ENCODE results near the gene ZG16.

Gene ZG16

DNA sequence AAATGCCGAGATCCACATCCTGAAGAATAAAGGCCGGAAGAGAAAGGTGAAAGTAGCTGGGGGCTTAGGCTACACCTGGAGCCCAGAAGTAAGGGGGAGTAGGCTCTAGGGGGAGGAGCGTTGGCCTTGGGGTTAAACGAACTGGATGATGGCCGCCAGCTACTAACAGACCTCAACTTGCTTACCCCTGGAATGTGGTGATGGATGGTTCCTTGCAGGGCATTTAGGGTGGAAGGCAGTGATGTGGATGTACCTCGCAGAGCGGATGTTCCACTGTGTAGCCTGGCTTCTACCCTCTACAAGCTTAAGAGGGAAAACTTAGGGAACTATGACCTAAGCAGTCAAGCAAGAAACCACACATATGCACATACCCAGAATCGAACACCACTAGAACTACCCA is 26.0 kb downstream of the ZG16 start:
- no peak overlapping the region for H3K4me3 ChIP-seq (ENCODE audit: insufficient read depth, low read depth, low read length)
- H3K4me1 ChIP-seq (ENCODE audit: control insufficient read depth, insufficient read depth, low read length) = peaks cover 13% of the 10 kb centered on the region
- H3K9me3 ChIP-seq (ENCODE audit: control insufficient read depth, low read length) = no peaks in the 10 kb centered on the region
- 87 to 91% methylated on average over 7 to 8 of the region's 8 CpGs for WGBS, 2 experiments
- no peaks in the 10 kb centered on the region for H3K27me3 ChIP-seq (ENCODE audit: control insufficient read depth, insufficient read depth, low read length, poor library complexity, severe bottlenecking)
- peaks cover 39% of the 10 kb centered on the region for H3K36me3 ChIP-seq (ENCODE audit: control insufficient read depth, insufficient read depth, low read length)
- no peak overlapping the region for H3K27ac ChIP-seq (ENCODE audit: insufficient read depth, low read depth, low read length, poor library complexity, severe bottlenecking)

DNA sequence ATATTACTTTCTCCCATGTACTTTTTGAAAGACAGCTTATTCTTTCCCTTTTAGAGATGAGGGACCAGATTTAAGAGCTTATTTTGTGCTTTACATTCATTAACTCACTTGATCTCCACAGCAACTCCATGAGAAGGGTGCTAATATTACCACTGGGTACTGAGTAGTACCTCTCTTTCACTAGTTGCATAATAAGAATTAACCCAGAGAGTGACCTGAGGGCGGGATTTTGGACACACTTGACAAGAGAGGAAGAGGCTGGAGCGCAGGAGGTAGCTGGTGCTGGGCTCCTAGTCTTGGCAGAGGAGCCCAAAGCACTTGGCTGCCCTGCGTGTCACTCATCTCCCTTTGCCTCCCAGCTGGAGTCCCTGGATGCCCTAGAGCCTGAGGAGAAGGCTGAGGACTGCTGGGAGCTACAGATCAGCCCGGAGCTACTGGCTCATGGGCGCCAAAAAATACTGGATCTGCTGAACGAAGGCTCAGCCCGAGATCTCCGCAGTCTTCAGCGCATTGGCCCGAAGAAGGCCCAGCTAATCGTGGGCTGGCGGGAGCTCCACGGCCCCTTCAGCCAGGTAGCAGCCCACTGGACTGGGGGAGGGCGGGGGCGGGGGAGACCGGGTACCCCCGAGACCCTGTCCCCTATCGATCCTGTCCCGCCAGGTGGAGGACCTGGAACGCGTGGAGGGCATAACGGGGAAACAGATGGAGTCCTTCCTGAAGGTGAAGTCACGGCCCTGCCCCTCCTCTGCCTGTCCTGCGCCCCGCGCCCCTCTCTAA is 26.6 kb downstream of the ZG16 start:
- Histone ChIP-seq H3K4me1 (ENCODE audit: control insufficient read depth, insufficient read depth, low read length) (peaks cover 19% of the 10 kb centered on the region), H3K27ac (ENCODE audit: insufficient read depth, low read depth, low read length, poor library complexity, severe bottlenecking) (peak overlapping the region; percentile 91), H3K9me3 (ENCODE audit: control insufficient read depth, low read length) (no peaks in the 10 kb centered on the region), H3K27me3 (ENCODE audit: control insufficient read depth, insufficient read depth, low read length, poor library complexity, severe bottlenecking) (no peaks in the 10 kb centered on the region), H3K4me3 (ENCODE audit: insufficient read depth, low read depth, low read length) (peak overlapping the region; percentile 68), H3K36me3 (ENCODE audit: control insufficient read depth, insufficient read depth, low read length) (peaks cover 32% of the 10 kb centered on the region)
- WGBS, 2 experiments = 36 to 41% methylated on average over 26 of the region's 26 CpGs

DNA sequence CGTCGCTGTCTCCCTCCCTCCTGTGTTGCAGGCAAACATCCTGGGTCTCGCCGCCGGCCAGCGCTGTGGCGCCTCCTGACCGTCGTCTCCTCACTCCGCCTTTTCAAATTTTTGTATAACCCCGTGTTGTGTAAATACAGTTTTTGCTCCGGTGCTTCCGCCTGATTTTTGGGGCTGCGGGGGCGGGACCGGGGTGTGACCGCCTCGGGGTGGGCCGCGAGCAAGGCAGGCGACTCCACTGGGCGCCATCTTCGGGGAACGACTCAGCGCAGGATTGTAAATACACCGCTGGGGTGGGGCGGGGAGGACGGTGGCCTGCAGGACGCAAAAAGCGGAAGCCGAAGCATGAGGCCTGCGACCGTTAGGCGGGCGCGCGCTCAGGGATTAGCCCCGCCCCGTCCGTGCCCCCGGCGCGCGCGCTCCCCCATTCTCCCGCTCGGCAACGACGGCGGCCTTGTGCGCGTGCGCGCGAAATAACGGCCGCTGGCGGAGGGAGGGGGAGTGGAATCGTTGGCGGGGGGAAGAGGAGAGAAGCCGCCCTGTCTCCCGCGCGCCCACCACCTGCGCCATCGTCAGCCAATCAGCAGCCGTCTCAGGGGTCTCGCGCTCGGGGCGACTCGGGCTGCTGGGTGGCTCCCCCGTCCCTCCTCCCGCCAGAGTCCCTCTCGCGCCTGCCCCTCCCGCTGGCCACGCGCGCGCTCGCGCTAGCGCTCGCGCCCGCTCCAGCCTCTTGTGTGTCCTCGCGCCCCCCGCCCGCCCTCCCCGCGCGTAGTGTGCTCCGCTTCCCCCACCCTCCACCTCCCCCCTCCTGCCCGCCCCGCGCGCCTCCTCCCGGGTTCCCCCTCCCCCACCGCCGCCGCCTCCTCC is 27.4 kb downstream of the ZG16 start:
- Histone ChIP-seq H3K4me3 (ENCODE audit: insufficient read depth, low read depth, low read length) (peak overlapping the region; percentile 68), H3K36me3 (ENCODE audit: control insufficient read depth, insufficient read depth, low read length) (peaks cover 27% of the 10 kb centered on the region), H3K27me3 (ENCODE audit: control insufficient read depth, insufficient read depth, low read length, poor library complexity, severe bottlenecking) (no peaks in the 10 kb centered on the region), H3K27ac (ENCODE audit: insufficient read depth, low read depth, low read length, poor library complexity, severe bottlenecking) (peak overlapping the region; percentile 91), H3K9me3 (ENCODE audit: control insufficient read depth, low read length) (no peaks in the 10 kb centered on the region), H3K4me1 (ENCODE audit: control insufficient read depth, insufficient read depth, low read length) (peaks cover 27% of the 10 kb centered on the region)
- WGBS, 2 experiments = 0 to 1% methylated on average over 87 to 89 of the region's 103 CpGs

DNA sequence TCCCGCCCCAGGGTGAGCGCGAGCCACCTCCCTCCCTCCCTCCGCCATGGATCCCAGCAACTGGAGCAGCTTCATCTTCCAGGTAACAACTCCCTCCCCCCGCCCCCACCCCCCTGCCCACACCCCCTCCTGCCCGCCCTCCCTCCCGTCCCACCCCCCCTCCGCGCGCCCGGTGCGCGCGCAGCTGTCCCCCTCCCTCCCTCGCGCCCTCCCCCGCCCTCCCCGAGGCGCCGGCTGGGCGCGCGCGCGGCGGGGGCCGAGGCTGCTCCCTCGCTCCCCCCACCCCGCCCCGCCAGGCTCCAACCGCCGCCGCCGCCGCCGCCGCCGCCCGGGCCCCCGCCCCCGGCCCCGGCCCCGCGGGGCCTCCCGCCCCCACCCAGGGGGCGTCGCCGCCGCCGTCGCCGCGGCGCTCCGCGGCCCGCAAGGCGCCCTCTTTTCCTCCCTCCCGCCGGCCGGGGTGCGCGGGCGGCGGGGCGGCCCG is 28.1 kb downstream of the ZG16 start, which contains the start of gene MAZ:
MAZ (plus strand) TSS at position 431 of the 481 bp plus-strand sequence. CDS start 173 bp downstream, outside the sequence.
- Histone ChIP-seq H3K36me3 (ENCODE audit: control insufficient read depth, insufficient read depth, low read length) (peaks cover 21% of the 10 kb centered on the region), H3K27ac (ENCODE audit: insufficient read depth, low read depth, low read length, poor library complexity, severe bottlenecking) (peak within 1 kb of the TSS; percentile 91), H3K4me1 (ENCODE audit: control insufficient read depth, insufficient read depth, low read length) (peaks cover 33% of the 10 kb centered on the region), H3K27me3 (ENCODE audit: control insufficient read depth, insufficient read depth, low read length, poor library complexity, severe bottlenecking) (no peaks in the 10 kb centered on the region), H3K9me3 (ENCODE audit: control insufficient read depth, low read length) (no peaks in the 10 kb centered on the region), H3K4me3 (ENCODE audit: insufficient read depth, low read depth, low read length) (peak within 1 kb of the TSS; percentile 70)
- WGBS, 2 experiments = 0% methylated on average over 34 to 46 of the region's 67 CpGs

DNA sequence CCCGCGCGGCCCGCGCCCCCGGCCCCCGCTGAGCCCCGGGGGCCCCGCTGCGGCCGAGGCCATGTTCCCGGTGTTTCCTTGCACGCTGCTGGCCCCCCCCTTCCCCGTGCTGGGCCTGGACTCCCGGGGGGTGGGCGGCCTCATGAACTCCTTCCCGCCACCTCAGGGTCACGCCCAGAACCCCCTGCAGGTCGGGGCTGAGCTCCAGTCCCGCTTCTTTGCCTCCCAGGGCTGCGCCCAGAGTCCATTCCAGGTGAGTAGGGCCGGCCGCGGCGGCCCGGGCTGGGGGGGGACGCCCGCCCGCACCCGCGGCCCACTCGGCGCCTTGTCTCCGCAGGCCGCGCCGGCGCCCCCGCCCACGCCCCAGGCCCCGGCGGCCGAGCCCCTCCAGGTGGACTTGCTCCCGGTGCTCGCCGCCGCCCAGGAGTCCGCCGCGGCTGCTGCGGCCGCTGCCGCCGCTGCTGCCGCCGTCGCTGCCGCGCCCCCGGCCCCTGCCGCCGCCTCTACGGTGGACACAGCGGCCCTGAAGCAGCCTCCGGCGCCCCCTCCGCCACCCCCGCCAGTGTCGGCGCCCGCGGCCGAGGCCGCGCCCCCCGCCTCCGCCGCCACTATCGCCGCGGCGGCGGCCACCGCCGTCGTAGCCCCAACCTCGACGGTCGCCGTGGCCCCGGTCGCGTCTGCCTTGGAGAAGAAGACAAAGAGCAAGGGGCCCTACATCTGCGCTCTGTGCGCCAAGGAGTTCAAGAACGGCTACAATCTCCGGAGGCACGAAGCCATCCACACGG is 28.8 kb downstream of the ZG16 start:
- no peaks in the 10 kb centered on the region for H3K27me3 ChIP-seq (ENCODE audit: control insufficient read depth, insufficient read depth, low read length, poor library complexity, severe bottlenecking)
- no peaks in the 10 kb centered on the region for H3K9me3 ChIP-seq (ENCODE audit: control insufficient read depth, low read length)
- peak overlapping the region; percentile 70 for H3K4me3 ChIP-seq (ENCODE audit: insufficient read depth, low read depth, low read length)
- H3K27ac ChIP-seq (ENCODE audit: insufficient read depth, low read depth, low read length, poor library complexity, severe bottlenecking) = peak overlapping the region; percentile 86
- H3K36me3 ChIP-seq (ENCODE audit: control insufficient read depth, insufficient read depth, low read length) = peaks cover 16% of the 10 kb centered on the region
- 0% methylated on average over 99 of the region's 99 CpGs for WGBS, 2 experiments
- H3K4me1 ChIP-seq (ENCODE audit: control insufficient read depth, insufficient read depth, low read length) = peaks cover 33% of the 10 kb centered on the region

DNA sequence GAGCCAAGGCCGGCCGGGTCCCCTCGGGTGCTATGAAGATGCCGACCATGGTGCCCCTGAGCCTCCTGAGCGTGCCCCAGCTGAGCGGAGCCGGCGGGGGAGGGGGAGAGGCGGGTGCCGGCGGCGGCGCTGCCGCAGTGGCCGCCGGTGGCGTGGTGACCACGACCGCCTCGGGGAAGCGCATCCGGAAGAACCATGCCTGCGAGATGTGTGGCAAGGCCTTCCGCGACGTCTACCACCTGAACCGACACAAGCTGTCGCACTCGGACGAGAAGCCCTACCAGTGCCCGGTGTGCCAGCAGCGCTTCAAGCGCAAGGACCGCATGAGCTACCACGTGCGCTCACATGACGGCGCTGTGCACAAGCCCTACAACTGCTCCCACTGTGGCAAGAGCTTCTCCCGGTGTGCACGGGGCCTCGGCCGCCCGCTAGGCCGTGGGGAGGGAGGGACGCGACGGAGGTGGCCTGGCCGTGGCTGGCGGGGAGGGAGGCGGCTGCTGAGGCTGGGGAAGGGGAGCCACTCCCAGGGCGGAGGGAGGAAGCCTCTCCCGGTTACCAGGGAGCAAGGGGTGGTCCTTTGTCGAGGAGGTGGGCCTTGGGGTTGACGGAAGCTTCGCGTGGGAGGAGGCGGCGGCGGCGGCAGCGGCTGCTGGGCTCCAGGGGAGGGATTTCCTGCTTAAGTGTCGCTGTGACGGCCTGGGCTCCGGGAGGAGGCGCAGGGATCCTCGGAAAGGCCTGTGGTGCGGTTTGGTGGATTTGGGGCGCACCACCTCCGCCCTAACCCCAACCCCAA is 29.6 kb downstream of the ZG16 start:
- 1% methylated on average over 69 of the region's 69 CpGs for WGBS, 2 experiments
- Histone ChIP-seq H3K9me3 (ENCODE audit: control insufficient read depth, low read length) (no peaks in the 10 kb centered on the region), H3K27ac (ENCODE audit: insufficient read depth, low read depth, low read length, poor library complexity, severe bottlenecking) (peak overlapping the region; percentile 86), H3K36me3 (ENCODE audit: control insufficient read depth, insufficient read depth, low read length) (peaks cover 12% of the 10 kb centered on the region), H3K27me3 (ENCODE audit: control insufficient read depth, insufficient read depth, low read length, poor library complexity, severe bottlenecking) (no peaks in the 10 kb centered on the region), H3K4me3 (ENCODE audit: insufficient read depth, low read depth, low read length) (peak overlapping the region; percentile 70), H3K4me1 (ENCODE audit: control insufficient read depth, insufficient read depth, low read length) (peaks cover 33% of the 10 kb centered on the region)

DNA sequence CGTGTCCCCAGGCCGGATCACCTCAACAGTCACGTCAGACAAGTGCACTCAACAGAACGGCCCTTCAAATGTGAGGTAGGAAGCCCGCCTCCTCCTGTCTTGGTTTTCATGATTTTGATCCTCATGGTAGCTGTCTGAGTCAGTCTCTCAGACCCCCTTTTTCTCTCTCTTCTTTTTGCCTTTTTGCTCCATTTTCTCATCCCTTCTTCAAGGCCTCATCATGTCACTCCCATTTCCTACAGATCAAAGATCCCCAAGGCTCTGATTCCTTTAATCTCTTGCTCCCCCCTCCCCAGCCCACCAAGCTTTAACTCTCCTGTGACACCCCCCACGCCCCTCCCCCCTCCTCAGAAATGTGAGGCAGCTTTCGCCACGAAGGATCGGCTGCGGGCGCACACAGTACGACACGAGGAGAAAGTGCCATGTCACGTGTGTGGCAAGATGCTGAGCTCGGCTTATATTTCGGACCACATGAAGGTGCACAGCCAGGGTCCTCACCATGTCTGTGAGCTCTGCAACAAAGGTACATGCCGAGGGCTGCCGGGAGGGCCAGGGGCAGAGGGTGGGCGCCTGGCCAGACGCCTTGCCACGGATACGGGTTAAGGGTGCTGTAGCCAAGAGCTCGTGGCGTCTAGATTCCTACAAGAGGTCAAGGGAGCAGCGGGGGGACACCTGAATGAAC is 30.3 kb downstream of the ZG16 start:
- no peaks in the 10 kb centered on the region for H3K27me3 ChIP-seq (ENCODE audit: control insufficient read depth, insufficient read depth, low read length, poor library complexity, severe bottlenecking)
- WGBS, 2 experiments = 63 to 65% methylated on average over 25 of the region's 25 CpGs
- H3K4me1 ChIP-seq (ENCODE audit: control insufficient read depth, insufficient read depth, low read length) = peaks cover 38% of the 10 kb centered on the region
- peaks cover 6% of the 10 kb centered on the region for H3K36me3 ChIP-seq (ENCODE audit: control insufficient read depth, insufficient read depth, low read length)
- peak overlapping the region; percentile 70 for H3K4me3 ChIP-seq (ENCODE audit: insufficient read depth, low read depth, low read length)
- H3K9me3 ChIP-seq (ENCODE audit: control insufficient read depth, low read length) = no peaks in the 10 kb centered on the region
- H3K27ac ChIP-seq (ENCODE audit: insufficient read depth, low read depth, low read length, poor library complexity, severe bottlenecking) = no peak overlapping the region

DNA sequence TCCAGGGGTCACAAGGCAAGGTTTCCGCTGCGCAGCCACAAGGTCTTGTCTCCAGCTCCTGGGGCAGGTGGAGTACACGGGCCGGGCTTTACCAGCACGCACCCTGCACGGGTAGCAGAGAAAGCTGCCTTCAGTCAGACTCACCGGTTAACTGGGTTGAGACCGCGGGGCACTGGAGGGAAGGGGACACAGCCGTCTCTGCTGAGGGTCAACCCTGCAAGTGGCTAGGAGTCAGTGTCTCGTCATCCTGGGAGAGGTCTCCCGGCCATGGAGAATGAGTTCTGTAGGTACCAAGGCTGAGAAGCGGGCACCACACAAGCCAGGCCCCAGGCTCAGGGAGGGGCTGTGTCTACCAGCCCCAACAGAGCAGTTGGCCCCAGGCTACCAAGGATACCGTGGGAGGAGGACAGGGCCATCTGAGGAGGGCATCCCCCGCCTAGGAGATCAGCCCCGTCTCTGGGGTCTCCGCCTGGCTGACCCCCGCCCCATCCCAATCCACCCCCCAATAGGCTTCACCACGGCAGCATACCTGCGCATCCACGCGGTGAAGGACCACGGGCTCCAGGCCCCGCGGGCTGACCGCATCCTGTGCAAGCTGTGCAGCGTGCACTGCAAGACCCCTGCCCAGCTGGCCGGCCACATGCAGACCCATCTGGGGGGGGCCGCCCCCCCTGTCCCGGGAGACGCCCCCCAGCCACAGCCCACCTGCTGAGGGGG is 31.1 kb downstream of the ZG16 start:
- Histone ChIP-seq H3K9me3 (ENCODE audit: control insufficient read depth, low read length) (no peaks in the 10 kb centered on the region), H3K4me3 (ENCODE audit: insufficient read depth, low read depth, low read length) (peak overlapping the region; percentile 20), H3K4me1 (ENCODE audit: control insufficient read depth, insufficient read depth, low read length) (peaks cover 46% of the 10 kb centered on the region), H3K36me3 (ENCODE audit: control insufficient read depth, insufficient read depth, low read length) (peaks cover 6% of the 10 kb centered on the region), H3K27ac (ENCODE audit: insufficient read depth, low read depth, low read length, poor library complexity, severe bottlenecking) (no peak overlapping the region), H3K27me3 (ENCODE audit: control insufficient read depth, insufficient read depth, low read length, poor library complexity, severe bottlenecking) (no peaks in the 10 kb centered on the region)
- 86 to 87% methylated on average over 31 of the region's 31 CpGs for WGBS, 2 experiments
